ENCODE data around the gene MRRF.

Gene MRRF

GRCh38 chr9:122228568-122229484 is 35.9 kb upstream of the MRRF start, which contains the start of gene LHX6:
Gene LHX6 (minus strand): TSS chr9:122228957. CDS start chr9:122228740, 217 bp downstream.
- DNase-seq (ENCODE audit: low spot score) = no peak

- no peak for DNase-seq (ENCODE audit: low spot score)
These were observed 35.2 kb upstream of the MRRF start for GRCh38 chr9:122229485-122229837.

GRCh38 chr9:122232796-122233306 is 31.8 kb upstream of the MRRF start:
- DNase-seq (ENCODE audit: low spot score) = no peak

- DNase-seq (ENCODE audit: low spot score) = no peak
These were observed 30.5 kb upstream of the MRRF start for GRCh38 chr9:122234022-122234748.

- DNase-seq (ENCODE audit: low spot score) = no peak
These were observed 28.0 kb upstream of the MRRF start for GRCh38 chr9:122236681-122237080.

GRCh38 chr9:122239722-122240121 is 25.0 kb upstream of the MRRF start:
- DNase-seq (ENCODE audit: low spot score) = no peak

GRCh38 chr9:122244349-122244748 is 20.3 kb upstream of the MRRF start:
- DNase-seq (ENCODE audit: low spot score) = no peak

GRCh38 chr9:122246666-122247065 is 18.0 kb upstream of the MRRF start:
- no peak for DNase-seq (ENCODE audit: low spot score)

- no peak for DNase-seq (ENCODE audit: low spot score)
These were observed 16.2 kb upstream of the MRRF start for GRCh38 chr9:122248448-122248865.

- no peak for DNase-seq (ENCODE audit: low spot score)
These were observed 13.3 kb upstream of the MRRF start for GRCh38 chr9:122251351-122251750.

- no peak for DNase-seq (ENCODE audit: low spot score)
These were observed 11.9 kb upstream of the MRRF start for GRCh38 chr9:122252796-122253195.

GRCh38 chr9:122254761-122255160 is 9.9 kb upstream of the MRRF start:
- DNase-seq (ENCODE audit: low spot score) = no peak

- no peak for DNase-seq (ENCODE audit: low spot score)
These were observed 8.5 kb upstream of the MRRF start for GRCh38 chr9:122256206-122256605.

GRCh38 chr9:122258886-122259415 is 5.7 kb upstream of the MRRF start:
- no peak for DNase-seq (ENCODE audit: low spot score)

- no peak for DNase-seq (ENCODE audit: low spot score)
These were observed 3.2 kb upstream of the MRRF start for GRCh38 chr9:122261469-122261881.

GRCh38 chr9:122262073-122262472 is 2.6 kb upstream of the MRRF start:
- DNase-seq (ENCODE audit: low spot score) = no peak

- DNase-seq (ENCODE audit: low spot score) = peak; percentile 54
These were observed 858 bp upstream of the MRRF start for GRCh38 chr9:122263699-122264349.

GRCh38 chr9:122265149-122265915 is 650 bp downstream of the MRRF start:
- DNase-seq (ENCODE audit: low spot score) = peak; percentile 91

- peak; percentile 64 for DNase-seq (ENCODE audit: low spot score)
These were observed 3.5 kb downstream of the MRRF start for GRCh38 chr9:122268041-122268814.

GRCh38 chr9:122274055-122274454 is 9.4 kb downstream of the MRRF start:
- DNase-seq (ENCODE audit: low spot score) = no peak

GRCh38 chr9:122276096-122276495 is 11.4 kb downstream of the MRRF start:
- DNase-seq (ENCODE audit: low spot score) = no peak

All from NAMALWA (cell line).